NCI-H1048 (cell line): ENCODE results near the gene F7.

Experiments
- DNase-seq: peaks from one replicate; lab custom pipeline; 2025; lab: John Stamatoyannopoulos, UW

F7 gene

DNA sequence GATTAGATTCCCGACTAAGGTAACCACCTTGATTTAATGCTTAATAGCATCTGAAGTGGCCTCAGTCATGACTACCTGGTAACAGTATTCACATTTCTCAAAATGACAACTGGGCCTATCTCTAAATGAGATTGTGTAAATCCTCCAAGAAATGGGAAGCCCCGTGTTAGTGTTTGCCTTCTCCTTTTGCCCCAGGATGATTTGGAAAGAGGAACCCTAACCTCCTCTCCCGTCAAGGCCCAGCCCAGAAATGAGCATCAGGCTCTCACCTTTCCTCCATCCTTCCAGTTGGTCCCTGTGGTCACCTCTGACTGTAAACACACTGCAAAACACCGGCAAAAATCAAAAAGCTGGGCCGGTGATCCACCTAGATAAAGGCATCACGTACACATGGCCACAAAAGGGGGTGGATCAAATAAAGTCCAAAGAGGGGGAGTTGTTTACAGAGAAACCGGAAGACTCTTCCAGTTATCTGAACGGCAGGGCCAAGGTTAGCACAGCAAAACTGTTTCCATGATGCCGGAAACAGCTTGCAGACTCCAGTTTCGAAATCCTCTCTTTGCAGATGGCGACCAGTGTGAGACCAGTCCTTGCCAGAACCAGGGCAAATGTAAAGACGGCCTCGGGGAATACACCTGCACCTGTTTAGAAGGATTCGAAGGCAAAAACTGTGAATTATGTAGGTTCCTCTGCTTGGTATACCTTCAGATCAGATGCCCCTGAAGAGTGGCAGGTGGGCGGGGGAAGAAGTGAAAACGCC is 33.4 kb downstream of the F7 start:
- no peak for DNase-seq

DNA sequence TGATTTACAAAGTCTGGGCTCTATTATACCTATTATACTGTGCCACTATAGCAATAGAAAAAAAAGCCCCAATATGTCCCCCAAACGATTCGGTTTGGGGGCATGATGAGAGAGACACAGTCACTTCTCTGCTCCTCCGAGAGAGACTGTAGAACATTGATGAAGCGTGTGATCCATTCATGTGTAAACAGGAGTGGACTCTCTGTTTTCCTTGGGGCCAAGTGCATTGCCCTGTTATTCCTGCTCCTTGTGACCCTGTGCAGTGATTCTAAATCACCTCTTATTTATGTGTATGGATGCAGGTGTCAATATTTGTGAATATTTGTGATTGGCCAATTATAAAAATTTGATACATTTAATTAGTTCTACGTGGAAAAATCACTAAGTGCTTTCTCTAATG is 34.0 kb downstream of the F7 start:
- DNase-seq = no peak

DNA sequence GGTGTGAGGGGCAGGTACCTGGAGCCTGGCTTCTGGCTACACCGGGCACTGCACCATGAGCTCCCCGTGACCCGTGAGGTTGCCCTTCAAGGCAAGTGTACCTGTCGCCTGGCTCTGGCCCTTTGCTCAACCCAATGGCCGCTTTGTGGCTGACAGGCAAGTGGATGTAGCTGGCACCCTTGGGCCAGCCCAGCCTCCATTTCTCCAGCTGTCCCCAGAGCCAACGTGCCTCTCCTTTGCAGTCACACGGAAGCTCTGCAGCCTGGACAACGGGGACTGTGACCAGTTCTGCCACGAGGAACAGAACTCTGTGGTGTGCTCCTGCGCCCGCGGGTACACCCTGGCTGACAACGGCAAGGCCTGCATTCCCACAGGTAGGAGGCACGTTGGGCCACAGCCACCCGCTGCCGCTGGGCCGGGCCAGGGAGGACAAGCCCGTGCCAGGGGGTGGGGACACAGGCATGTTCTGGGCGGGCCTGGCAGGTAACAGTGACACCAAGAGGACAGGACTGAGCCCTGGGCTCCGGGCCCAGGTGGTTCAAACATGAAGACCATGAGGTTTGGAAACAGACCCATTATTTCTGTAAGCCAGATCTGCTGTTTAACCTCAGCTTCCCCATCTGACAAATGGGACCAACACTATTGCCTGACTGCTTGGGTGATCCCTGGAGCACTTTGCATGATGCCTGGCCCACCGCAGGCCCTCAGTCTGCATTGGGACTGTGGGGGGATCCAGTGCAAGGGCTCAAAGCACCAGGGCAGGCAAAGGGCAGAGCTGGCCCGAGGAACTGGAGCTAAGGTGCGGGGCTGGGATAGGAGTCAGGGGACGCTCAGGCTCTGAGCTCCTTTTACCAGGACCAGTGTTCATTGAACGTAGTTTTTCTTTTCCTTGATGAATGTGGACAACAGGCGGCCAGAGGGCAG is 35.3 kb downstream of the F7 start:
- DNase-seq = no peak

DNA sequence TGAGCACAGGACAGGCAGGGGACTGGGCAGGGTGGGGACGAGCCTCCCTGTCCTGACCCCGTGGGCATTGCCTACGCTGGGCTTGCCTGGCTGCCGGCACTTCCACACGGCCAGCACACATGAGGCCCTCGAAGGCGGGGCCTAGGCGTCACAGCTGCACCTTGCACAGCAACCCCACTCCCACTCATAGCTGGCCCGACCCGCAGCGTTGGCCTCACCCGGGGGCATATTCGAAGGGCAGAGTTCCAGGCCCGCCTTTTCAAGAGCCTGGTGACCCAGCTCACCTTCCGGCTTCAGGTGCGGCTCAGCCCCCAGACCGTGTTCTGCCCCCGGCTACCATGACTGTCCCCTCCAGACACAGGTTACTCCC is 36.0 kb downstream of the F7 start:
- DNase-seq = no peak

DNA sequence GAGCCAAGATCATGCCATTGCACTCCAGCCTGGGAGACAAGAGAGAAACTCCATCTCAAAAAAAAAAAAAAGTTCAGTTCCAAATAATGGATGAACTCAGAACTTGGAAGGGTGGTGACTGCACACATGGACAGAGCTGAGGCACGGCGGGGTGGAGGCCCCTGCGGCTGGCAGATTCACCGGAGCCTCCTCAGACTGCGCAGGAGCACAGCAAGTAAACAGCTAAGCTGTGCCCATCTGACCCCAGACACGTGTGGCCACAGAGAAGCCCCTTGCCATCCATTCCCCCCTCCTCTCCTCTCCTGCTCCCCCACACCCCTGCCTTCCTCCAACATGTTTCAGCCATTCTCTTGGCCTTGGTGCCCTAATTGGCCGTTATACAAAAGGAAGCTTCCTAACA is 37.3 kb downstream of the F7 start:
- DNase-seq = no peak

DNA sequence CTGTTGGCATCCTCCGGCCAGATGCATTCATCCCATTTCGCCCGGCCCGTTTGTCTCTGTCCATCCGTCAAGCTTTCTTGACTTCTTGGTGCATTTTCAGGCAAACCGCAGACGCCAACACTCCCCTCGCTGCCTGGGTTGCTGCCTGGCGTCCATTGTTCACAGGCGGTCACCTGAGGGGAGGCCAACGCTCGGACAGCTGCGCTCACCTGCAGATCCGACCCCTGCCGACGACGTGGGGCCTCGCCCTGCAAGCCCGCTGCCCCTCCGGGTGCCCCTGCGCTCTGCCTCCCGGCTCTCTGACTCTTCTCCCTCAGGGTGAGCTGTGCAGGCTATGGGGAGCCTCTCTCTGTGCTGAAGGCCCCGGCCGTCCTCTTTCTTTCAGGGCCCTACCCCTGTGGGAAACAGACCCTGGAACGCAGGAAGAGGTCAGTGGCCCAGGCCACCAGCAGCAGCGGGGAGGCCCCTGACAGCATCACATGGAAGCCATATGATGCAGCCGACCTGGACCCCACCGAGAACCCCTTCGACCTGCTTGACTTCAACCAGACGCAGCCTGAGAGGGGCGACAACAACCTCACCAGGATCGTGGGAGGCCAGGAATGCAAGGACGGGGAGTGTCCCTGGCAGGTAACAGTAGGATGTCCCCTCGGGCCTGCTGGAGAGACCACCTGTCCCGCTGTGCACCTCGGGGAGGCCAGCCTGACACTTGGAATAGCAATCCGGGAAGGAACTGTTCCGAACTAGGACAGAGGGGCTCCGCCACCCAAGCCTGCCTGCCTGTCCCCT is 38.1 kb downstream of the F7 start:
- no peak for DNase-seq

DNA sequence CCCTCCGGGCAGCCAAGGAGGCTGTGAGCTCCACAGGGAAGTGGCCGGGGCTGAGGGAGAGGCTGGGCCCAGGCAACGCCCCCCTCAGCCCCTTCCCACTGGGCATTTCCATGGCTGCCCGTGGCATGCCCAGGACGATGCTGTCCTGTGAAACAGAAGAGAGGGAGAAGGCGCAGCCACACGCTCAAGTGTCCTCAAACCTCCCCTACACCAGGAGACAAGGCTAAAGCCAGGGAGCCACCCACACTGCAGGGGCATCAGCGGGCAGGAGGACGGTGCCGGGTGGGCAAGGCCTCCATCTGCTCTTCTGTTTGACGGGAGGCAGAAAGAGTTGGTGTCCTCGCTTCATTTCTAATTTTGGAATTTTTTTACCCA is 38.7 kb downstream of the F7 start:
- no peak for DNase-seq

DNA sequence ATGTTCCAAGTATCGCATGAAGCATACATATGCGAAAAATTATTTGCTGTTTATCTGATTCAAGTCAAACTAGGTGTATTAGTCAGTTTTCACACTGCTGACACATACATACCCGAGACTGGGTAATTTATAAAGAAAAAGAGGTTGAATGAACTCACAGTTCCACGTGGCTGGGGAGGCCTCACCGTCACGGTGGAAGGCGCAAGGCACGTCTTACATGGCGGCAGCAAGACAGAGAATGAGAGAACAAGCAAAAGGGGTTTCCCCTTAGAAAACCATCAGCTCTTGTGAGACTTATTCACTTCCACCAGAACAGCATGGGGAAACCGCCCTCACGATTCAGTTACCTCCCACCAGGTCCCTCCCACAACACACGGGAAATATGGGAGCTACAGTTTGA is 39.9 kb downstream of the F7 start:
- no peak for DNase-seq

DNA sequence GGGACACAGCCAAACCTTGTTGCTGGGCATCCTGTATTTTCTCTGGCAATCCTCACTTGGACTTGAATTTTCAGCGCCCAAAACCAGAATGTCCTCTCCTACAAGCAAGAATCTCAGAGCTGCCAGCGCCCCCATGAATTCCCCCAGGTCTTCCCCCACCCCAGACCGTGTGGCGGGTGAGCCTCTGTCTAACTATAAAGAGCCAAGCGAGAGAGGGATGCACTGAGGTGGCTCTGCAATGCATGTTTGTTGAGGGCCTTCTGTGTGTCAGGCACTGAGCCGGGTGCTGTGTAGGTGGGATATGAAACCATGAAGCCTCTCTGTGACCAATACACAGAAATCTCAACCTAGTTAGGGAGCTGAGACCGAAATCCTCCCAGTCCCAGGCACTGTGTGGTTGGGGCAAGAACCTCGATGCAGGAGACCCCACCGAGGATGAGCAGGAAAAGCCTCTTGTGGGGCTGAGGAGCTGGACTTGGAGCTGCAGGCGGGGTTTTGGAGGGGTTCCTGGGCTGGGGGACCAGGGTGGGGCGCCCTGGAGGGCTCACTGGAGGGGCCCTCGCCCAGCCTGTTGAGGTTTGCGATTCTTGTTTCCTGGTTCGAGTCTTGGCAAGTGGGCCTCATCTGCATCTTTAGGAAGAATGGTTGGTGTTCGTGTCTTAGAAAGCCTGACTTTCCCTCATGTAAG is 40.5 kb downstream of the F7 start:
- DNase-seq = no peak

DNA sequence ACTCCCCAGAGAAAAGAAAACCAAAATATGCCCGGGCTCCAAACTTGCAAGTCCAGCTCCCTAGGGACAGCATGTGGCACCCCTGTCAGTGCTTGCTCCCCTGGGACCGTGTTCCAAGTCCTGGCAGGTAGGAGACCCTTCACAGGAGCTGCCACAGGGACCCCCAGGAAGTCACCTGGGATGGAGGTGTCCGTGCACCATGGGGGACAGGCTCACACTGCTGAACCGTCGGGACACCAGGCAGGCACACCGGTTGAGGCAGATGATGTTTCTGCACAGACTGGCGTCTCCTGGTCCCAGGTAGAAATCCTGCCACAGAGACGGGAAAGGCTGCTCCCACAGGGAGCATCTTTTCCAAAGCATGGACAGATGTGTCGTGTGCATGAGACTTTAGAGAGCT is 41.2 kb downstream of the F7 start:
- DNase-seq = no peak

DNA sequence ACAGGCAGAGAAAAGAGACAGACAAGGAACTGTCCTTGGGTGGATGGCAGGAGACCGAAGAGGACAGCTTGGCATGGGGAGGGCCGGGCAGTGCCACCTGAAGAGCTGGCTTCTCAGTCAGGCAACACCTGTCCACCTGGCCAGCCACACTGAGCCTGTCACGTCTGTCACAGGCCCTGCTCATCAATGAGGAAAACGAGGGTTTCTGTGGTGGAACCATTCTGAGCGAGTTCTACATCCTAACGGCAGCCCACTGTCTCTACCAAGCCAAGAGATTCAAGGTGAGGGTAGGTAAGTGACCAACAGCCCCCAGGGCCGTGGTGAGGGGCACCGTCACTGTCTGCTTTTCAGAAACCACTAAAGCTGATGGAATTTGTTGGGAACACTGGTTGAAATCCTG is 41.6 kb downstream of the F7 start:
- no peak for DNase-seq

DNA sequence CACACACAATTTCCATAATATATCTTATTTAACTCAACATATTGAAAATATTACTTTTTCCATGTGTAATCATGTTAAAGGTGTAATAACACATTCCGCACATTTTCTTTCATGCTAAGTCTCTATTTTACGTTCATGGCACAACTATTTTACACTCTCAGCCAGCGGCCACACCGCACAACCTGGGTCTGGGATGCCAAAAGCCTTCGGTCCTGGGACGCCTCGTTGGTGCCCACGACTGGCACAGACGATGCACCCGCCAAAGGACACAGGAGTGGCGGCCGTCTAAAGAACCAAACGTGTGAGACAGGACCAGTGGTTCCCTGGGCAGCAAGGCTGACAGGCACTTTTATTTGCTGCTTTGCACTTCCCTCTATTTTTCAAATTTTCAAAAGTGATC is 42.8 kb downstream of the F7 start:
- no peak for DNase-seq

DNA sequence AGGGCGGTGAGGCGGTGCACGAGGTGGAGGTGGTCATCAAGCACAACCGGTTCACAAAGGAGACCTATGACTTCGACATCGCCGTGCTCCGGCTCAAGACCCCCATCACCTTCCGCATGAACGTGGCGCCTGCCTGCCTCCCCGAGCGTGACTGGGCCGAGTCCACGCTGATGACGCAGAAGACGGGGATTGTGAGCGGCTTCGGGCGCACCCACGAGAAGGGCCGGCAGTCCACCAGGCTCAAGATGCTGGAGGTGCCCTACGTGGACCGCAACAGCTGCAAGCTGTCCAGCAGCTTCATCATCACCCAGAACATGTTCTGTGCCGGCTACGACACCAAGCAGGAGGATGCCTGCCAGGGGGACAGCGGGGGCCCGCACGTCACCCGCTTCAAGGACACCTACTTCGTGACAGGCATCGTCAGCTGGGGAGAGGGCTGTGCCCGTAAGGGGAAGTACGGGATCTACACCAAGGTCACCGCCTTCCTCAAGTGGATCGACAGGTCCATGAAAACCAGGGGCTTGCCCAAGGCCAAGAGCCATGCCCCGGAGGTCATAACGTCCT is 43.4 kb downstream of the F7 start:
- DNase-seq = no peak

DNA sequence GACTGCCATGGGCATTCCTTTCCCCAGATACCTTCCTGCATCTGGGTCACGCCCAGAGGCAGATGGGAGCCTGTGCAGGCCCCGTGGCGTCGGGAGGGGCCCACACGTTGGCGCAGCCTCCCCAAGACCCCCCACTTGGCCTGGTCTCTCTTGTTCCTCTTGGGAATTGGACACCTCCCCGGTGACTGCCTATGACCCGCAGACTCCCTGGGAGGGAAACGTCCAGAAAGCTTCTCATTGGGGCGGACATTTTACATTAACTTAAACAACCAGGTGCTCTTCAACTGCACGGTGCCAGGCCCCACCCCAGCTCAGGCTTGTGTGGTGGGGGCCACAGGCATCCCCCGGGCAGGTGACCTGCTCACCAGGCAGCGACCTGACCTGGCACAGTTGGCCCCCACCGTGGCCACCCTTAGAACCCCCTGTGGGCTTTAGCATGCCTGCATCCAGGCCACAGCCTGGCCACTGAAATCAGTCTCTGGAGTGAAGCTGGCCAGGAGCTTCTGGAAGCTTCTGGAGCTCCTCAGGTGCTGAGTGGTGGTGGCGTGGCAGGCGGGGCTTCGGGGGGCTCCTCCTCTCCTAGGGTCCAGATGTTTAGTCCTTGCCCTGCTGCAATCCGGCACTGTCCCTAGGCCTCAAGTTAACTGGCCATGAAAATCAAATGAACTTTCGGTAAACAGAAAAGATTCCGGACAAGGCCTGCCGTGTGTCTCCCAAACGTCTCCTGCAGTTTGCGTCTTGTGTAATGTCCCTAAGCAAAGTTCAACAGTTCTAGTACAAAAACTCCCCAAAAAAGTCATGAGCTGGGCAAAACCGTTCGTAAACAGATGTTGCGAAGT is 44.3 kb downstream of the F7 start:
- DNase-seq = no peak

DNA sequence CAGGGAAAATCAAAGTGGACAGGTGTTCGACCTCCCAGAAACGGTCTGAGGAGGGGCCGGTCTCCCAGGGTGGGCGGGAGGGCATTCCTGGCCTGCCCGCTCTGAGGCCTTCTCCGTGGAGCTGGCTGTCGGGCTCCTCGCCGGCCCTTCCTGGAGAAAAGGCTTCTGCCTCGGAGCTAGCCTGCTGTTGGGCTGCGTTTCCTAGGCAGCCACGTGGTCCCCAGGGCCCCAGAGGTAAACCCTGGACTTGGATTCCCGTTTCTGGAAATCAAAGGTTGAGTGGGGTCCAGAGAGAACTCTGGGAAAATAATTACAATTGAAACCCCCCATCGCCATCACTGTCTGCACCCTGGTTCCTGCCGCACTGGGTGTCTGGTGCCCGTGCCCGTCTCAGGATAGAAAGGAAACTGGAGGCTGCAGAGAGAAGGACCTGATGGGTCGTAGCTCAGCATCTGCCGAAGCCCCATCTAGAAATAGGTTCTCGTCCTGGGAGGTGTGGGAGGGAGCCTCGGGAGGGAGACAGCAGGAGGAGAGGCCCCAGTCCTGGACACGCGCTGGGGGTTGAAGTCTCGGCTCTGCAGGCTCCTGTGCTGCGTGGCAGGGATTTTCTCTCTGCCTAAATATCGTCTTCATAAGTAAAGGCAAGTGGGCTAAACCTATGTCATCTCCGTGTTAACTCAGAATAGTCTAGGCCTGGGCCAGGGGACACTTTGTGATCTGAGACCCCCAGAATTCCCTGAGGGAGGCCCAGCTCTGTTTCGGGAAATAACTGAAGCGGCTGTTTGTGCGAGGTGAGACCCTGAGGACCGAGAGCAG is 45.2 kb downstream of the F7 start:
- no peak for DNase-seq

DNA sequence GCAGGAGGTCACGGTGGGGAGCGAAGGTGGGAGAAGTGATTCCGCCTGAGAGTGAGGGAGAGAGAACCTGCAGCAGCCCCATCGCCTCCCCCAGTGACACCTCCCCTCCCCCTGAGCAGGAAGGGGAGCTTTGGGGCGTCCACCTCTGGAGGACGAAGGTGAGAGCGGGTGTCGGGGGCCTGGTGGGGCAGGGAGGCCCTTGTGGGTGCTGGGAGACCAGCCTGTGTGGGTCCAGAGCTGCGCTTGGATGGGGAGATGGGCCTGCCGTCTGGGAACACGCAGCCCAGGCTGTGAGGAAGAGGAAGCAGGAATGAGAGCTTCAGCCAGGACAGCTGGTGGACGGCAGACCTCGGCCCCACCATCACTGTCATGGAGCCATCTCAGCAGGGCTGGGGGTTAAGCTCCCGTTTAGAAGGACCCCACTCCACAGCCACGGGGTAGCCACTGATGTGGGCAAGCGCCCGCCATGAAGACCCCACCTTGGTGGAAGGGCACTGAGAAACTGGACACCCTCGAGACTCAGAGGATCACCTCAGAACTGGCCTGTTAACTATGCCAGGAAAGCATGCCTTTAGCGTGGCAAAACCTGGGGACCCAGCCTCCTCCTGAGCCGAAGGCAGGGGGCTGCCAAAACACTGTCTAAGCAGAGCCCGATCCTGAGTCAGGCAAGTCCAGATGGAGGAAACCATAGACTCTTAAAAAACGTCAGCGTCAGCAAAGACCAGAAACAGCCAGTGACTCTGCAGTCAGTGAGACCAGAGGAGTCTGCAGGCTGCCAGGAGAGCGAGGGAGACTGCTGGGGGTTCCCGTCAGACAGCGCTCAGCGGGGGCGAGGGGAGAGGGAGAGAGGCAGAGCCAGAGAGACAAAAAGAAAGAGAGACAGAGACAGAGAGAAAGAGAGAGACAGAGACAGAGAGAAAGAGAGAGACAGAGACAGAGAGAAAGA is 46.4 kb downstream of the F7 start:
- DNase-seq = no peak

DNA sequence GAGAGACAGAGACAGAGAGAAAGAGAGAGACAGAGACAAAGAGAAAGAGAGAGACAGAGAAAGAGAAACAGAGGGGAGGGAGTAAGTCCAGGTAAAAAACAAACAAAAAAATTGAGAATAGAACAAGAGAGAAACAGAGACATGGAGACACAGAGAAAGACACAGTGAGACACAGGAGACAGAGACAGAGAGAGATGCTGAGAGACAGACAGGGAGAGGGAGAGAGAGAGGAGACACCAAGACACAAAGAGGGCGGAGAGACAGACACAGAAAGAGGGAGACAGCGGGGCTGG is 47.0 kb downstream of the F7 start:
- no peak for DNase-seq

DNA sequence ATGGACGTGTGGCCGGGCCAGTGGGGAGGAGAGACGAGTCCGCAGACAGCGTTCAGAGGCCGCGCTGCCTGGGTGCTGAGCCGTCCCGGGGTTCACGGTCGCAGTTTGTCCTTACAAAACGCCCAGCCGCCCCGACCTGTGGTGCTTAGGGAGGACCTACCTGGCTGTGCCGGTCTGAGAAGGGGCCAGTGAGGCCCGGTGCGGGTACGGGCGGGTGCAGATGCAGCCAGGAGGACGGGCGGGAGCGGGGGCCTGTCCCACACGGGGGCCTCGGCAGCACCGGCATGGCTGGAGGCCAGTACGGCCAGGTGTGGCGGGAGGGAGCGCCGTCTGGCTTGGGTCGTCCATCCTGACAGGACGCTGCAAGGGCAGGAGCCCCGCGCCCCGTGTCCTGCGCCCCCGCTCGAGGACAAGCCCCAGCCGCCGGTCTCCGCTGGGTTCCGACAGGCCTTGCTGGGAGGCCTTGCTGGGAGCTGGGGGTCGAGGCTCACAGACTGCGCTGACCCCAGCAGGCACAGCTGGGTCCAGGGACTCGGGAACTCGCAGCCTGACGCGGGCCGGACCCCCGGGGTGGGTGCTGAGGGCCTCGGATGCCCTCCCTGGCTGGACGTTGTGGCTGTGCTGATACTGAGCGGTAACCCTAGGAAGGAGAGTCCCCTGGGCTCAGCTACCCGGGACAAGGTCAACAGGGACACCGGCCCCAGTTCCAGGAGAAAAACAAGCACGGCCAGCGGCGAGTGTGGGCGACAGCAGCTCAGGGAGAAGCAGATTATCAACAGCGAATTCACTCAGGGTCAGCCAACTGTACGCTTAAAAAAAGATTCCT is 47.6 kb downstream of the F7 start:
- DNase-seq = no peak
